Neutrophil (primary cell): ENCODE data around the gene PDE8B.

Experiments
- H3K27ac ChIP-seq: fragments of 200-600 bp; sonication (generic); 2 replicates; pipeline ENCODE4 v1.5.1; 2016; ENCODE audit warnings: mild to moderate bottlenecking, moderate library complexity
- H3K27me3 ChIP-seq: fragments of 200-600 bp; sonication (generic); 2 replicates; pipeline ENCODE4 v1.6.0; 2016; ENCODE audit warnings: mild to moderate bottlenecking
- H3K36me3 ChIP-seq: fragments of 200-600 bp; sonication (generic); 2 replicates; pipeline ENCODE4 v1.5.1; 2017
- H3K4me1 ChIP-seq, 2 experiments: fragments of 200-600 bp in 1 of 2; sonication (generic) in 1 of 2; 1 replicate in 1 of 2; 2 replicates in 1 of 2; pipeline versions ENCODE4 v1.5.1 to v1.6.1; 2013 to 2016; ENCODE audit warnings: low read depth in 1 of 2, low read length in 1 of 2, mild to moderate bottlenecking in 1 of 2, moderate library complexity in 1 of 2; ENCODE audit not compliant: control insufficient read depth in 1 of 2, insufficient read depth in 1 of 2
- H3K4me3 ChIP-seq, 2 experiments: fragments of 200-600 bp in 1 of 2; sonication (generic) in 1 of 2; 1 replicate in 1 of 2; 2 replicates in 1 of 2; pipeline ENCODE4 v1.5.1; 2013 to 2016; ENCODE audit warnings: low read depth in 1 of 2, low read length in 1 of 2, mild to moderate bottlenecking in 1 of 2, moderate library complexity in 1 of 2
- H3K9me3 ChIP-seq: fragments of 200-600 bp; sonication (generic); 2 replicates; pipeline ENCODE4 v1.5.1; 2016
- TF ChIP-seq, protein P1 (sequence below): fragments of 200-600 bp; sonication (generic); IDR thresholded peaks from 2 replicates; pipeline ENCODE4 v1.5.1; 2016; ENCODE audit warnings: antibody characterized with exemption

Gene PDE8B

DNA sequence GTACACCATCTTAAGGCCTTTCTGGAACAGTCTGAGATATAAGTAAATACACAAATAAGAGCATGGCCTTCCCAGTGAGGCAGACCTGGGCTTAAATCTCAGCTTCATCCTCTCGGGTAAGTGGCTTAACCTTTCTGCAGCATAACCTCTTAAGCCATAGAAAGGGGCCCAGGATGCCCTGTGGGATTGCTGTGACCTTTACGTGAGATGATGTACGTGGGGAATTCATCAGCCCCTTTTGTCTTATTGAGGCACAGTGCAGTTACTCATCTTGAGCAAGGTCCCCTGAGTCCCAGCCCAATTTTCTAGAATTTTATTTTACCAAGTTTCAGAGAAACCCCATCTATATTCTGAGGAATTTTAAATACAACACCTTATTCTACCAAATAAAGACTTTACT lies 92.2 kb downstream of the PDE8B start:
- TF ChIP-seq, protein P1, sequence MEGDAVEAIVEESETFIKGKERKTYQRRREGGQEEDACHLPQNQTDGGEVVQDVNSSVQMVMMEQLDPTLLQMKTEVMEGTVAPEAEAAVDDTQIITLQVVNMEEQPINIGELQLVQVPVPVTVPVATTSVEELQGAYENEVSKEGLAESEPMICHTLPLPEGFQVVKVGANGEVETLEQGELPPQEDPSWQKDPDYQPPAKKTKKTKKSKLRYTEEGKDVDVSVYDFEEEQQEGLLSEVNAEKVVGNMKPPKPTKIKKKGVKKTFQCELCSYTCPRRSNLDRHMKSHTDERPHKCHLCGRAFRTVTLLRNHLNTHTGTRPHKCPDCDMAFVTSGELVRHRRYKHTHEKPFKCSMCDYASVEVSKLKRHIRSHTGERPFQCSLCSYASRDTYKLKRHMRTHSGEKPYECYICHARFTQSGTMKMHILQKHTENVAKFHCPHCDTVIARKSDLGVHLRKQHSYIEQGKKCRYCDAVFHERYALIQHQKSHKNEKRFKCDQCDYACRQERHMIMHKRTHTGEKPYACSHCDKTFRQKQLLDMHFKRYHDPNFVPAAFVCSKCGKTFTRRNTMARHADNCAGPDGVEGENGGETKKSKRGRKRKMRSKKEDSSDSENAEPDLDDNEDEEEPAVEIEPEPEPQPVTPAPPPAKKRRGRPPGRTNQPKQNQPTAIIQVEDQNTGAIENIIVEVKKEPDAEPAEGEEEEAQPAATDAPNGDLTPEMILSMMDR, result no peak
- H3K36me3 ChIP-seq, result no peaks in the 10 kb centered on the region
- H3K4me1 ChIP-seq, result no peaks in the 10 kb centered on the region
- no peaks in the 10 kb centered on the region for H3K27me3 ChIP-seq
- no peaks in the 10 kb centered on the region for H3K9me3 ChIP-seq
- H3K4me3 ChIP-seq, result no peak overlapping the region
- no peak overlapping the region for H3K27ac ChIP-seq

DNA sequence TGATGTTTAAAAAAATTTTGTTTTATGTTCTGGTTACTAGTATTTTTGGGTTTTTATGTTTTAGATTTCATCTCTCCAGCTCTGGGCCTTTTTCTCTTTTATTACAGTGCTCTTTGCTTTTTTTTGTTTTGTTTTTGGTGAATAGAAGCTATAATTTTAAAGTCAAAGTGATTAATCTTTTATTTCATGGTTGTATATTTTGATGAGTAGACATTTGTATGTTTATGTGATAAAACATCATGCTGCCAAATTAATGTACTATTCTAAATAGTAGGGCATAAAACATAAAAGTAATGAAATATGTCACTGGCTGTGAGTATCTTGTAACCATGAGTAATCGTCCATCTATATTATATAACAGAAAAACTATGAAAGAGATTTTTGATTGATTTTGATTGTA lies 93.9 kb downstream of the PDE8B start:
- Histone ChIP-seq H3K4me3 (no peak overlapping the region), H3K36me3 (no peaks in the 10 kb centered on the region), H3K9me3 (no peaks in the 10 kb centered on the region), H3K27me3 (no peaks in the 10 kb centered on the region), H3K4me1 (no peaks in the 10 kb centered on the region), H3K27ac (no peak overlapping the region)
- TF ChIP-seq, protein P1, result no peak

DNA sequence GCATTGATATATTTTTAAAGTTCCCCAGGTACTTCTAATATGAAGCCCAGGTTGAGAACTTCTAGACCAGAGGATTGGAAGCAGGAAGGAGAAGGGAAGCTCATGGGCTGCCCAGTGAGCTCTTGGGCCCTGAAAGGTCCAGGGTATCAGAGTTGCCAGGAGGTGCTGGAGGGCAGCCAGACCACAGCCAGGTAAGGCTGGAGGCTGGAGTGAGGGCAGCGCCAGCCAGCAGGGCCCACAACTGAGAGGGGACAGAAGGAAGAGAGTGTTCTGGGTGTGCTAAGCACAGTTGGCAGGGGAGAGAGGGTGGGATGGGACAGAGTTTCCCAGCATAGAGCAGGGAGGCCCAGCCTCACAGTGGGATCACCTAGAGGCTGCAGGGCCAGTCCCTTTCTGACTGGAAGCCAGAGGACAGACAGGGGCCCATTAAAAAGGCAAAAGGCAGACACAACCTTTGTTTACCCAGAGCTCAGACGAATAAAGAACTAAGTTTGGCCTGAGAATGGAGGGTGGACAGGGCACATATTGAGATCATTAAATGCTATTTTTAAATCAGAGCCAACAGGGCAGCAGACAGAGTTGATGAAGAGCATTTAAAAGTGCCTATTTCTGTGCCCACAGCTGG lies 94.9 kb downstream of the PDE8B start:
- Histone ChIP-seq H3K36me3 (no peaks in the 10 kb centered on the region), H3K27me3 (no peaks in the 10 kb centered on the region), H3K4me3 (no peak overlapping the region), H3K27ac (no peak overlapping the region), H3K9me3 (no peaks in the 10 kb centered on the region), H3K4me1 (no peaks in the 10 kb centered on the region)
- TF ChIP-seq, protein P1, result no peak

DNA sequence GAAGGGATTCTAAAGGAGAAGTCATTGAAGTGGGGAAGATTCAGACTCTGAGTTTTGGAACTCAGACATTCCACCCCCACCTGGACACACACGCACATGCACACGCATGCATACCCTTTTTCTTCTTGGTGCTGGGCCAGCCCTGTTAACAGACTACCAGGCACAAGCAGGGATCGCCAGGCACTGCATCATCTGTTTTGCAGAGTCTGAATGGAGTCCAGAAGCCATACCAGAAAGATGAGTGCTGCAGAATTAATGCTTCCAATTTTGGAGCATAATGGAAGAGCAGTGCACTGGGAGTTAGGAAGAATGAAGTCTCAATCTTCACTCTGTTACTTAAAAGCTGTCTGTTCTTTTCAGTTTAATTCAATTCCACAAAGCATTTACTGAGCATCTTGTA lies 95.5 kb downstream of the PDE8B start:
- Histone ChIP-seq H3K27me3 (no peaks in the 10 kb centered on the region), H3K9me3 (no peaks in the 10 kb centered on the region), H3K36me3 (no peaks in the 10 kb centered on the region), H3K4me1 (no peaks in the 10 kb centered on the region), H3K27ac (no peak overlapping the region), H3K4me3 (no peak overlapping the region)
- TF ChIP-seq, protein P1, result no peak

DNA sequence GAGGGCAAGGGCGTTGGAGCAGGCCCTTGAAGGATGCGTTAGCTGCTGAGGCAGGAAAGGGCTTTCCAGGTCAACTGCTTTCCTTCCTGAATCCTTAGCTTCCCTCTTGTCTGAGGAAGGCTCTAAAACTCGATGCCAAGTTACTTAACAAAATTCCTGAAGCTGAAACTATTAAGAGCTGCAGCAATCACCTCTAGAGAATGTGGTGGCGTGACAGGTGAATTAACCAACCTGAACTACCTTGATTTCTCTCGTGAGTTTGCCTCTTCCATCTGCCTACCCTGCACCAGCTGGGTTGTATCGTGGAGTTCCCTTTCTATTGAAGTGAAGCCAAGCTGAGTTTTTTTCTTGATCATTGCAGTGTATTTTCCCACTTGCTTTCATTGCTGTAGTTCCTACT lies 96.1 kb downstream of the PDE8B start:
- Histone ChIP-seq H3K36me3 (no peaks in the 10 kb centered on the region), H3K27me3 (no peaks in the 10 kb centered on the region), H3K4me1 (no peaks in the 10 kb centered on the region), H3K4me3 (no peak overlapping the region), H3K27ac (no peak overlapping the region), H3K9me3 (no peaks in the 10 kb centered on the region)
- TF ChIP-seq, protein P1, result no peak
